GM12801 (cell line): ENCODE results near the gene THOP1.

Source experiments
- TF ChIP-seq, protein P1 (sequence below): IDR thresholded peaks from one replicate; pipeline ENCODE4 v1.5.1; 2011; ENCODE audit warnings: control low read depth; ENCODE audit not compliant: insufficient read length; ENCODE audit errors: extremely low read depth

The THOP1 gene

DNA sequence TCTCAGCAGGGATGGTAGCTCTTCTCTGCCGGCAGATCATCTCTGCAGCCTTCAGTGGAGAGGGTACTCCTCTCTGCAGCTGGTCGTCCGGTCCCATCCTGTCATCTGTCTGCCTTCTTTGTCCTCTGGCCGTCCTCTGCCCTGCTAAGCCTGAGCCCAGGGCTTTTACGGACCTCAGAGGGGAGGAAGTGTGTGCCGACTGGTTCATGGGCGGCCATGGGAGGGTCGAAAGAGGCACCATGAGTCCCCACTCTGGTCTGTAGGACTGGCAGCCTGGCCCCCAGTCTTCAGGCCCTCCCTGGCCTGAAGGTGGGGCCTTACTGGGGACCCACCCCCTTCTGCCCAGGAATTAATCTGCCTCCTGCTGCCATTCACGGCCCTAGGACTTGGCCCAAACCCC, 38.3 kb downstream of the THOP1 start:
- TF ChIP-seq, protein P1, sequence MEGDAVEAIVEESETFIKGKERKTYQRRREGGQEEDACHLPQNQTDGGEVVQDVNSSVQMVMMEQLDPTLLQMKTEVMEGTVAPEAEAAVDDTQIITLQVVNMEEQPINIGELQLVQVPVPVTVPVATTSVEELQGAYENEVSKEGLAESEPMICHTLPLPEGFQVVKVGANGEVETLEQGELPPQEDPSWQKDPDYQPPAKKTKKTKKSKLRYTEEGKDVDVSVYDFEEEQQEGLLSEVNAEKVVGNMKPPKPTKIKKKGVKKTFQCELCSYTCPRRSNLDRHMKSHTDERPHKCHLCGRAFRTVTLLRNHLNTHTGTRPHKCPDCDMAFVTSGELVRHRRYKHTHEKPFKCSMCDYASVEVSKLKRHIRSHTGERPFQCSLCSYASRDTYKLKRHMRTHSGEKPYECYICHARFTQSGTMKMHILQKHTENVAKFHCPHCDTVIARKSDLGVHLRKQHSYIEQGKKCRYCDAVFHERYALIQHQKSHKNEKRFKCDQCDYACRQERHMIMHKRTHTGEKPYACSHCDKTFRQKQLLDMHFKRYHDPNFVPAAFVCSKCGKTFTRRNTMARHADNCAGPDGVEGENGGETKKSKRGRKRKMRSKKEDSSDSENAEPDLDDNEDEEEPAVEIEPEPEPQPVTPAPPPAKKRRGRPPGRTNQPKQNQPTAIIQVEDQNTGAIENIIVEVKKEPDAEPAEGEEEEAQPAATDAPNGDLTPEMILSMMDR: no peak

DNA sequence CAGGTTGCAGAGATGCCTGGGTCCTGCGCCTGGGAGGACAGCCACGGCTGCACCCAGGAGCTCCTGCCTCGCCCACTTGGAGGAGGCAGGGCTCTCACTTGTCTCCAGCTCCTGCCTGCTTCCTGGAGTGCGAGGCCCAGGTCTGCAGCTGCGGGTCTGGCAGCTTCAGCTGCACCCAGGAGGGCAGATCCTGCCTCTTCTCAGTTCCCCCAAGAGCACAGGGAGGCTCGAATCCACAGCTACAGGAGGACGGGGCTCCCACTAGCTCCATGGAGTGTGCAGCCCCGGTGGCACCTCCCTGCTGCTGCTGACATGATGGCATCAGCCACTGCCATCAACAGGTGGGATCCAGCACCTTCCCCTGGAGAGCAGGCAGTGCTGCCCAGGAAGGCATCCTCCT, 38.8 kb downstream of the THOP1 start:
- TF ChIP-seq, protein P1: no peak

DNA sequence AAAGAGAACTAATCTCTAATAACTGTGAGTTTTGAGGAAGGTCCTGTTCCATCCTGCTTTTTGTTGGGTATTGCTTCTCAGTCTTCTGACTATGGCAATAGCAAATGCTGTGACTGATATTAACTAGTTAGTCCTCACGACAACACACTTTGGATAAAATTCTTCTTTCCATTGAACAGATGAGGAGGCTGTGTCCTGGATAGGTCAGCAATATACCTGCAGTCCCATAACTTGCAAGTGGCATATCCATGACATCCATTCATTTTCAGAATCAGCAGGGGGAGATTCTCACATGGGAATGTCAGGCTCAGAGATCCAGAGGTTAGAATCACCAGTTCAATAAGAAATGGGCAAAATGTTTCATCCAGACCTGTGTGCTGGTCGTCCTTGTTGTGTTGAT, 41.7 kb downstream of the THOP1 start:
- TF ChIP-seq, protein P1: no peak

DNA sequence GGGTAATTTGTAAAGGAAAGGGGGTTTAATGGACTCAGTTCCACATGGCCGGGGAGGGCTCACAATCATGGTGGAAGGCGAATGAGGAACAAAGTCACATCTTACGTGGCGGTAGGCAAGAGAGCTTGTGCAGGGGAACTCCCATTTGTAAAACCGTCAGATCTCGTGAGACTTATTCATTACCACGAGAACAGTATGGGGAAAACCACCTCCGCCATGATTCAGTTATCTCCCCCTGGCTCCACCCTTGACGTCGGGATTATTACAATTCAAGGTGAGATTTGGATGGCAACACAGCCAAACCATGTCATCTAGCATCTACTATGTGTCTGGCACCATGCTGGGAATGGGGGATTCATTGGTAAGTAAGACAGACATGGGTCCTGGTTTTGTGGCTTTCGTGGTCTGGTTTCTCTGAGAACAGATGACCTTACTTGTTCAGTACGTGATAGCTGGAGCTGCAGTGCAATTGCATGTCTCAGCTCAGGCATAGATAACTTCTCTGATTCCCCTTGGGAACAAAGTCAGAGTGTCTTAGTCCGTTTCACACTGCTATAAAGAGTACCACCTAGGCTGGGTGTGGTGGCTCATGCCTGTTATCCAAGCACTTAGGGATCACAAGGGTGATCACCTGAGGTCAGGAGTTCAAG, 42.7 kb downstream of the THOP1 start:
- TF ChIP-seq, protein P1: no peak

DNA sequence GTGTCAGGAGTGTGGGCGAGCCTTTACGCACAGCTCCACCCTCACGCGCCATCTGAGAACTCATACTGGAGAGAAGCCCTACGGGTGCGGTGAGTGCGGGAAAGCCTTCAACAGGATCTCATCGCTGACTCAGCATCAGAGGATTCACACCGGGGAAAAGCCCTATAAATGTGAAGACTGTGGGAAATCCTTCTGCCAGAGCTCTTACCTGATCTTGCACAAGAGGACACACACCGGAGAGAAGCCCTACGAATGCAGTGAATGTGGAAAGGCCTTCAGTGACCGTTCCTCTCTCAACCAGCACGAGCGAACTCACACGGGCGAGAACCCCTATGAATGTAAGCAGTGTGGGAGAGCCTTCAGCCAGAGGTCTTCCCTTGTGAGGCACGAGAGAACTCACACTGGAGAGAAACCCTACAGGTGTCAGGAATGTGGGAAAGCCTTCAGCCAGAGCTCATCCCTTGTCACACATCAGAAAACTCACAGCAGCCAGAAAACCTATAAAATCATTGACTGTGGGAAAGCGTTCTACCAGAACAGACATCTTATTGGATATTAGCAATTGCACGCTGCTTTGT, 49.1 kb downstream of the THOP1 start:
- TF ChIP-seq, protein P1: no peak

DNA sequence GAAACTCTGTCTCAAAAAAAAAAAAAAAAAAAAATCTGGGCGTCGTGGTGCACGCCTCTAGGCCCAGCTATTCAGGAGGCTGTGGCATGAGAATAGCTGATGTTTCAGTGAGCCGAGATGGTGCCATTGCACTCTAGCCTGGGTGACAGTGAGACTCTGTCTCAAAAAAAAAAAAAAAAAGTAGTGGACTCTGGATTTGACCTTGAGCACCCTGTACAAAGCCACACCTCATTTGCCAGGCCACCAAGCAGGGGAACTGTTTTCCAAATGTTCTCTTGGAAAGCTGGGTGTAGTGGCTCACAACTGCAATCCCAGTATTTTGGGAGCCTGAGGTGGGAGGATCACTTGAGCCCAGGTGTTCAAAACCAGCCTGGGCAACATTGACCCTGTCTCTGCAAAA, 52.1 kb downstream of the THOP1 start:
- TF ChIP-seq, protein P1: no peak

DNA sequence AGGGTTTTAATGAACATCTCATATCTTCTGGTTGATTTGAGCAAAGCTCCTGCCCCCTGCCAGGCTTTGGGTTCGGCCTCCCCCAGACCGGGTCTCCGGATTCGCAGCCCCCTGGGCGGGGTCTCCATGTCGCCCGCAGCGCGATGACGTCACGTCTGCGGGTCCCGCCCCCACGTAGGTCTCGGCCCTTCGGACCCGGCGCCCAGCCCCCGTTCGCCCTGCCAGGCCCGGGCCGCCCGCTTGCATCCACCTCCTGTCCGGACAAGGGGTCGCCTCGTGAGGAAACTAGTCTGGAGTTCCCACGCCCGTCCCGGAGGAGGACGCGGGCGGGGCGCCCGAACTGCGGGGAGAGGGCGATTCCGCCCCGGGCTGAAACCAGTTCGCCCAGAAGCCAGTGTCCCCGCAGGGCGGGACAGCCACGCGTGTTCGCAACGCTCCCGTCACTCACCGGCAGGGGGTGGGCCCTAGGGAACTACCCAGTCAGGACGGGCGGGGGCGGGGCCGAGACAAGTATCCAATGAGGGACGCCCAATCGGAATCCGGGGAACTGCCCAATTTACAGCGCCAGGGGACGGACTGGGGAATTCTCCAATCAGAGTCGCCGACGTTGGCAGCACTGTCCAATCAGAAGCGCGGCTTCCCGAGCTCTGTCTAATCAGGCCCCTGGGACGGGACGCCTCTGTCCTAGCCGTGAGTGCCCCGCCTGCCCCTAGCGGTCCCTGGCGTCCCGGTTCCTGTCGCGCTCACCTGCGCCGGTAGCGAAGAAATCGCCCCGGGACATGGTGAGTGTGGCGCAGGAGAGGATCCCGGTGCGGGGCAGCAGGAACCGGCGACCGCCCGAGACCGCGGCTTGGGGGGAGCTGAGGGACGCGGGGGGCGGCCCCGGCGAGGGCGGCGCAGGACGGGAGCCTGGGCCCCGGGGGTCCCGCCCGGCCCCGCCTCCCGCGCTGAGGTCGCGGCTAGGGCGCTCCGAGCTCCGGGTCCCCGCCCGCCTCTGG, 55.8 kb downstream of the THOP1 start, which contains the start of gene ZNF555:
Gene ZNF555 (plus strand): TSS at position 682 of the 998 bp plus-strand sequence. CDS start 98 bp downstream, at position 780.
- TF ChIP-seq, protein P1: no peak
